ENCODE data around the gene FAIM2.

DNA sequence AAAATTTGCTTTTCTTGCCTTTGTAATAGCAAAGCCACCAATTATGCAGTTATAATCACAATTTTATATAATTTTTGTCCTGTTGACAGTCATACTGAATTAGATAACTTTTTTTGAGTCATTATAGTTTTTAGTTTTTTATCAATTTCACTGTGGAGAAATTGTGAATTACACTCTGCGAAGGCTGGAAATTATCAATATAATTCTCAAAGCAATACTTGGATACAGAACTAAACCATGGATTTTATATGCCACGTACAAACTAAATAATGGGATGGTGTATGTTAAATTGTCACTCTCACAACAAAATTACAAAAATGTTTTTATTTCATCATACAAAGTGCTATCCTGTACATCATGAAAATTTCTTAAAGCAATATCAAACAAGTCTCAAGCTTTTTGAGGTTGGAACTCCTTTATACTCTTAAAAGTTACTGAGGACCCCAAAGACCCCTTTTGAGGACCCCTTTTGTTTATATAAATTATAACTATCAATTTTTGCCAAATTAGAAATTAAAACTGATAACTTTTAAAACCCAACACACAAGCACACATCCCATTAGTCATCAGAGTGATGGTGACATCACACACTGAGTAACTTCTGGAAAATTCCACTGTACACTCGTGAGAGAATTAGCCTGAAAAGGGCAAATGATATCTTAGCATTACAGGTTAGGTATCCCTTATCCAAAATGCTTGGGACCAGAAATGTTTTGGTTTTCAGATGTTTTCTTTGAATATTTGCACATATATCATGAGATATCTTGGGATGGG, 27.0 kb upstream of the FAIM2 start:
- TF ChIP-seq, protein P1, sequence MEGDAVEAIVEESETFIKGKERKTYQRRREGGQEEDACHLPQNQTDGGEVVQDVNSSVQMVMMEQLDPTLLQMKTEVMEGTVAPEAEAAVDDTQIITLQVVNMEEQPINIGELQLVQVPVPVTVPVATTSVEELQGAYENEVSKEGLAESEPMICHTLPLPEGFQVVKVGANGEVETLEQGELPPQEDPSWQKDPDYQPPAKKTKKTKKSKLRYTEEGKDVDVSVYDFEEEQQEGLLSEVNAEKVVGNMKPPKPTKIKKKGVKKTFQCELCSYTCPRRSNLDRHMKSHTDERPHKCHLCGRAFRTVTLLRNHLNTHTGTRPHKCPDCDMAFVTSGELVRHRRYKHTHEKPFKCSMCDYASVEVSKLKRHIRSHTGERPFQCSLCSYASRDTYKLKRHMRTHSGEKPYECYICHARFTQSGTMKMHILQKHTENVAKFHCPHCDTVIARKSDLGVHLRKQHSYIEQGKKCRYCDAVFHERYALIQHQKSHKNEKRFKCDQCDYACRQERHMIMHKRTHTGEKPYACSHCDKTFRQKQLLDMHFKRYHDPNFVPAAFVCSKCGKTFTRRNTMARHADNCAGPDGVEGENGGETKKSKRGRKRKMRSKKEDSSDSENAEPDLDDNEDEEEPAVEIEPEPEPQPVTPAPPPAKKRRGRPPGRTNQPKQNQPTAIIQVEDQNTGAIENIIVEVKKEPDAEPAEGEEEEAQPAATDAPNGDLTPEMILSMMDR (IDR thresholded peaks at IDR 0.05; ENCODE audit: insufficient read depth, low read length) = no peak
- TF ChIP-seq, protein P2, sequence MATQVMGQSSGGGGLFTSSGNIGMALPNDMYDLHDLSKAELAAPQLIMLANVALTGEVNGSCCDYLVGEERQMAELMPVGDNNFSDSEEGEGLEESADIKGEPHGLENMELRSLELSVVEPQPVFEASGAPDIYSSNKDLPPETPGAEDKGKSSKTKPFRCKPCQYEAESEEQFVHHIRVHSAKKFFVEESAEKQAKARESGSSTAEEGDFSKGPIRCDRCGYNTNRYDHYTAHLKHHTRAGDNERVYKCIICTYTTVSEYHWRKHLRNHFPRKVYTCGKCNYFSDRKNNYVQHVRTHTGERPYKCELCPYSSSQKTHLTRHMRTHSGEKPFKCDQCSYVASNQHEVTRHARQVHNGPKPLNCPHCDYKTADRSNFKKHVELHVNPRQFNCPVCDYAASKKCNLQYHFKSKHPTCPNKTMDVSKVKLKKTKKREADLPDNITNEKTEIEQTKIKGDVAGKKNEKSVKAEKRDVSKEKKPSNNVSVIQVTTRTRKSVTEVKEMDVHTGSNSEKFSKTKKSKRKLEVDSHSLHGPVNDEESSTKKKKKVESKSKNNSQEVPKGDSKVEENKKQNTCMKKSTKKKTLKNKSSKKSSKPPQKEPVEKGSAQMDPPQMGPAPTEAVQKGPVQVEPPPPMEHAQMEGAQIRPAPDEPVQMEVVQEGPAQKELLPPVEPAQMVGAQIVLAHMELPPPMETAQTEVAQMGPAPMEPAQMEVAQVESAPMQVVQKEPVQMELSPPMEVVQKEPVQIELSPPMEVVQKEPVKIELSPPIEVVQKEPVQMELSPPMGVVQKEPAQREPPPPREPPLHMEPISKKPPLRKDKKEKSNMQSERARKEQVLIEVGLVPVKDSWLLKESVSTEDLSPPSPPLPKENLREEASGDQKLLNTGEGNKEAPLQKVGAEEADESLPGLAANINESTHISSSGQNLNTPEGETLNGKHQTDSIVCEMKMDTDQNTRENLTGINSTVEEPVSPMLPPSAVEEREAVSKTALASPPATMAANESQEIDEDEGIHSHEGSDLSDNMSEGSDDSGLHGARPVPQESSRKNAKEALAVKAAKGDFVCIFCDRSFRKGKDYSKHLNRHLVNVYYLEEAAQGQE (IDR thresholded peaks at IDR 0.05; ENCODE audit: insufficient replicate concordance, low read depth) = no peak
- no peak for TF ChIP-seq POLR2AphosphoS5 (IDR thresholded peaks at IDR 0.05; ENCODE audit: low read depth)
